ENCODE data around the gene HSPA4. TPM values are rescaled to one million over a fixed set of nuclear protein-coding genes. Genes with fewer than 3 reads are reported as not detected.

HSPA4 gene
- total RNA-seq, 2 donors from 2014 or later: 245 to 287 TPM

DNA sequence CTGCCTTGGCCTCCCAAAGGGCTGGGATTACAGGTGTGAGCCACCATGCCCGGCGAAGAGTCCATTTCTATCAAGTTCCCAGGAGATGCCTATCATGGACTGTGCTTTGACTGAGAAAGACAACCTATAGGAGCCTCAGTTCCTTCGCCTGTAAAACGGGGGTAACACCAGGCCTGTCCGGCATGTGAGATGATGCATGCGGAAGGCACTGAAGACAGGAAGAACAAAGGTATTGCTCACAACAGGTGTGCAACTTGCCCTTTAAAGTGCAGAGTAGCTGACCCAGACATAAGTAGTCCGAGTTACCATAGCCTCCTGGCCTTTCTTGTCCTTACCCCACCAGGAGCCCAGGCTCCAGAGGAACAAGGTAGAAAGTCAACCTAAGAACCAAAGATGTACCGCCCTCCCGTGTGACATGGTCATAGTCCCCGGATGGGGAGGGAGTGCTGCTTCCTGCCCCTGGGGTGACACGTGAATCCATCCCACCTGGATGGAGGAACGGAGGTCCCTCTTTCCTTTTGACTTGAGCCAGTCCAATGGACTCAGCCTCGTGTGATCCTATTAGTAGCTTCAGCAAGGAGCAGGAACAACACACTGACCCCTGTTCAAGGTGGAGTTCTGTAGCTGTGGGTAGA is 60.3 kb downstream of the HSPA4 start:
- Histone ChIP-seq H3K27ac (ENCODE audit: low read depth, low read length) (no peak overlapping the region), H3K4me1 (ENCODE audit: control insufficient read depth, insufficient read depth, low read length) (peaks cover 3% of the 10 kb centered on the region), H3K4me3 (ENCODE audit: low read length) (no peak overlapping the region), H3K9me3 (ENCODE audit: control insufficient read depth, low read length) (no peaks in the 10 kb centered on the region), H3K36me3 (ENCODE audit: control insufficient read depth, insufficient read depth, low read length) (no peaks in the 10 kb centered on the region), H3K27me3 (ENCODE audit: control insufficient read depth, insufficient read depth, low read length, poor library complexity, severe bottlenecking) (no peaks in the 10 kb centered on the region), H3K9ac (ENCODE audit: extremely low read depth, low read length, poor library complexity, severe bottlenecking) (no peak overlapping the region)
- peaks cover 3% of the 10 kb centered on the region for H3K36me3 Mint-ChIP-seq (ENCODE audit: low read depth)
- no peak for DNase-seq
- no peak for TF ChIP-seq CTCF (conservative IDR thresholded peaks at IDR 0.05)
- H3K27ac Mint-ChIP-seq: no peak overlapping the region
- no peak overlapping the region for H3K4me3 Mint-ChIP-seq
- 89 to 92% methylated on average over 11 to 13 of the region's 13 CpGs for WGBS, 2 experiments (ENCODE audit: insufficient coverage in 1 of 2, insufficient read length in 1 of 2)
- H3K9me3 Mint-ChIP-seq: peaks cover 9% of the 10 kb centered on the region
- H3K27me3 Mint-ChIP-seq (ENCODE audit: insufficient read depth): peaks cover 12% of the 10 kb centered on the region
- H3K4me1 Mint-ChIP-seq: peaks cover 16% of the 10 kb centered on the region

GRCh38 chr5:133113331-133114061 is 61.7 kb downstream of the HSPA4 start:
- Histone ChIP-seq H3K36me3 (ENCODE audit: control insufficient read depth, insufficient read depth, low read length) (no peaks in the 10 kb centered on the region), H3K9me3 (ENCODE audit: control insufficient read depth, low read length) (no peaks in the 10 kb centered on the region), H3K4me3 (ENCODE audit: low read length) (no peak overlapping the region), H3K9ac (ENCODE audit: extremely low read depth, low read length, poor library complexity, severe bottlenecking) (no peak overlapping the region), H3K27ac (ENCODE audit: low read depth, low read length) (no peak overlapping the region), H3K27me3 (ENCODE audit: control insufficient read depth, insufficient read depth, low read length, poor library complexity, severe bottlenecking) (no peaks in the 10 kb centered on the region), H3K4me1 (ENCODE audit: control insufficient read depth, insufficient read depth, low read length) (peaks cover 3% of the 10 kb centered on the region)
- Mint-ChIP-seq H3K4me1 (peaks cover 13% of the 10 kb centered on the region), H3K36me3 (ENCODE audit: low read depth) (no peaks in the 10 kb centered on the region), H3K4me3 (no peak overlapping the region), H3K27ac (no peak overlapping the region), H3K9me3 (peaks cover under 1% of the 10 kb centered on the region), H3K27me3 (ENCODE audit: insufficient read depth) (peaks cover 13% of the 10 kb centered on the region)
- no peak for DNase-seq
- no peak for TF ChIP-seq CTCF (conservative IDR thresholded peaks at IDR 0.05)
- 83 to 88% methylated on average over 7 to 13 of the region's 13 CpGs for WGBS, 2 experiments (ENCODE audit: insufficient coverage in 1 of 2, insufficient read length in 1 of 2)

- TF ChIP-seq CTCF (conservative IDR thresholded peaks at IDR 0.05): no peak
- H3K4me1 Mint-ChIP-seq: peaks cover 13% of the 10 kb centered on the region
- H3K27me3 ChIP-seq (ENCODE audit: control insufficient read depth, insufficient read depth, low read length, poor library complexity, severe bottlenecking): no peaks in the 10 kb centered on the region
- H3K4me3 ChIP-seq (ENCODE audit: low read length): no peak overlapping the region
- H3K4me1 ChIP-seq (ENCODE audit: control insufficient read depth, insufficient read depth, low read length): peaks cover 4% of the 10 kb centered on the region
- H3K36me3 Mint-ChIP-seq (ENCODE audit: low read depth): no peaks in the 10 kb centered on the region
- H3K36me3 ChIP-seq (ENCODE audit: control insufficient read depth, insufficient read depth, low read length): no peaks in the 10 kb centered on the region
- no peak overlapping the region for H3K27ac Mint-ChIP-seq
- H3K27ac ChIP-seq (ENCODE audit: low read depth, low read length): no peak overlapping the region
- H3K9ac ChIP-seq (ENCODE audit: extremely low read depth, low read length, poor library complexity, severe bottlenecking): no peak overlapping the region
- no peak overlapping the region for H3K4me3 Mint-ChIP-seq
- H3K9me3 Mint-ChIP-seq: no peaks in the 10 kb centered on the region
- H3K27me3 Mint-ChIP-seq (ENCODE audit: insufficient read depth): peaks cover 13% of the 10 kb centered on the region
- DNase-seq: no peak
- 93 to 95% methylated on average over 14 of the region's 14 CpGs for WGBS, 2 experiments (ENCODE audit: insufficient coverage in 1 of 2, insufficient read length in 1 of 2)
- H3K9me3 ChIP-seq (ENCODE audit: control insufficient read depth, low read length): no peaks in the 10 kb centered on the region
Observed at GRCh38 chr5:133114166-133114932, 62.5 kb downstream of the HSPA4 start.

Measured in endodermal cell (in vitro differentiated cells).